Measurements from ENCODE around the gene LOXL4.

DNA sequence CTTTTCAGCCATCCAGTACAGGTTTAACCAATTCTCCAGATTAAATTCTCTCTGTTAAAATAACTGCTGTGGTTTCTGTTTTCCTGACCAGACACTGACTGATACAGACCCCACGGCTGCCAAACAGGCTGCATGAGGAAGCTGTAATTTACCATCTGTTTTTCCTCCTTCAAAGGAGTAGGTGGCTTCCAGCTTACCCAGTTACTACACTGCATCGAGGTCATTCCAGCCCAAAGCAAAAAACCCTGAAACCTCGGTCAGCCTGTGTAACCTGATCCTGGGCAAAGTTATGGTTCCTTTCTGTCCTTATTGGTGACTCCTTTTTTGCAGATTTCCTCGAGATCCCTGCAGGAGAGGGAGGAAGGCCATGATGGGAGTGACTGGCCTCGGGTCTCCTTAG is 27.9 kb upstream of the LOXL4 start:
- TF ChIP-seq, protein P1, sequence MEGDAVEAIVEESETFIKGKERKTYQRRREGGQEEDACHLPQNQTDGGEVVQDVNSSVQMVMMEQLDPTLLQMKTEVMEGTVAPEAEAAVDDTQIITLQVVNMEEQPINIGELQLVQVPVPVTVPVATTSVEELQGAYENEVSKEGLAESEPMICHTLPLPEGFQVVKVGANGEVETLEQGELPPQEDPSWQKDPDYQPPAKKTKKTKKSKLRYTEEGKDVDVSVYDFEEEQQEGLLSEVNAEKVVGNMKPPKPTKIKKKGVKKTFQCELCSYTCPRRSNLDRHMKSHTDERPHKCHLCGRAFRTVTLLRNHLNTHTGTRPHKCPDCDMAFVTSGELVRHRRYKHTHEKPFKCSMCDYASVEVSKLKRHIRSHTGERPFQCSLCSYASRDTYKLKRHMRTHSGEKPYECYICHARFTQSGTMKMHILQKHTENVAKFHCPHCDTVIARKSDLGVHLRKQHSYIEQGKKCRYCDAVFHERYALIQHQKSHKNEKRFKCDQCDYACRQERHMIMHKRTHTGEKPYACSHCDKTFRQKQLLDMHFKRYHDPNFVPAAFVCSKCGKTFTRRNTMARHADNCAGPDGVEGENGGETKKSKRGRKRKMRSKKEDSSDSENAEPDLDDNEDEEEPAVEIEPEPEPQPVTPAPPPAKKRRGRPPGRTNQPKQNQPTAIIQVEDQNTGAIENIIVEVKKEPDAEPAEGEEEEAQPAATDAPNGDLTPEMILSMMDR (IDR thresholded peaks at IDR 0.05) = no peak
- no peak for TF ChIP-seq POLR2A (IDR thresholded peaks at IDR 0.05)
- no peak for TF ChIP-seq POLR2AphosphoS5 (IDR thresholded peaks at IDR 0.05)
- TF ChIP-seq EP300 (IDR thresholded peaks at IDR 0.05) = no peak

Measured in suprapubic skin (tissue), 4 donors.